Endothelial cell of umbilical vein (primary cell): ENCODE measurements around the gene GET4.

Source experiments
- EZH2 ChIP-seq: IDR thresholded peaks from 2 replicates; pipeline ENCODE4 v1.6.1; 2012; ENCODE audit warnings: borderline replicate concordance, low read depth, mild to moderate bottlenecking, moderate library complexity, low read length, inconsistent platforms; ENCODE audit not compliant: severe bottlenecking
- POLR2A ChIP-seq: IDR thresholded peaks from 2 replicates; pipeline ENCODE4 v1.6.1; 2012; ENCODE audit warnings: low read depth, mild to moderate bottlenecking, control low read depth, low read length
- POLR2AphosphoS5 ChIP-seq: IDR thresholded peaks from 2 replicates; pipeline ENCODE4 v1.6.1; 2012; ENCODE audit warnings: low read depth, mild to moderate bottlenecking, control low read depth, low read length, moderate library complexity; ENCODE audit not compliant: insufficient read depth
- TF ChIP-seq, protein P1 (sequence below), 2 donors: IDR thresholded peaks; 1 replicate in 1 of 2; 2 replicates in 1 of 2; pipeline ENCODE4 v1.5.1; 2011; ENCODE audit warnings: low read length in 2 of 2, mild to moderate bottlenecking in 2 of 2, moderate library complexity in 2 of 2, control low read depth in 1 of 2, inconsistent platforms in 1 of 2, low read depth in 1 of 2; ENCODE audit not compliant: insufficient read depth in 1 of 2; ENCODE audit errors: extremely low read depth in 1 of 2
- TF ChIP-seq, protein P2 (sequence below): IDR thresholded peaks from 2 replicates; pipeline ENCODE4 v1.6.1; 2011; ENCODE audit not compliant: insufficient read depth, insufficient read length

DNA sequence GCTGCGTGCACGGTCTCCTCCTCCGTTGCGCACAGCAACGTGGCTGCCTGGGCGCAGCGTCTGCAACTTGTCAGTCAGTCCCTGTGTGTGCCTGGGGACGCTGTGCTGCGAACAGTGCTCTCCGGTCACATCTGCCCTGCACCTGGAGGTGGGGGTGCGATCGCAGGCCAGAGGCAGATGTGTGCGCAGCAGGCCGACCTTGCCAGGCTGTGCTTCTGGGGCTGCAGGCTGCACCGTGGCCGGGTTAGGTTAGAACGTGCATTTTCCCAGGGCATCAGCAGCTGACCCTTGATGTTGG, 8.2 kb upstream of the GET4 start:
- TF ChIP-seq, protein P1, sequence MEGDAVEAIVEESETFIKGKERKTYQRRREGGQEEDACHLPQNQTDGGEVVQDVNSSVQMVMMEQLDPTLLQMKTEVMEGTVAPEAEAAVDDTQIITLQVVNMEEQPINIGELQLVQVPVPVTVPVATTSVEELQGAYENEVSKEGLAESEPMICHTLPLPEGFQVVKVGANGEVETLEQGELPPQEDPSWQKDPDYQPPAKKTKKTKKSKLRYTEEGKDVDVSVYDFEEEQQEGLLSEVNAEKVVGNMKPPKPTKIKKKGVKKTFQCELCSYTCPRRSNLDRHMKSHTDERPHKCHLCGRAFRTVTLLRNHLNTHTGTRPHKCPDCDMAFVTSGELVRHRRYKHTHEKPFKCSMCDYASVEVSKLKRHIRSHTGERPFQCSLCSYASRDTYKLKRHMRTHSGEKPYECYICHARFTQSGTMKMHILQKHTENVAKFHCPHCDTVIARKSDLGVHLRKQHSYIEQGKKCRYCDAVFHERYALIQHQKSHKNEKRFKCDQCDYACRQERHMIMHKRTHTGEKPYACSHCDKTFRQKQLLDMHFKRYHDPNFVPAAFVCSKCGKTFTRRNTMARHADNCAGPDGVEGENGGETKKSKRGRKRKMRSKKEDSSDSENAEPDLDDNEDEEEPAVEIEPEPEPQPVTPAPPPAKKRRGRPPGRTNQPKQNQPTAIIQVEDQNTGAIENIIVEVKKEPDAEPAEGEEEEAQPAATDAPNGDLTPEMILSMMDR (IDR thresholded peaks at IDR 0.05; ENCODE audit: extremely low read depth in 1 of 2, insufficient read depth in 1 of 2, low read depth in 1 of 2, low read length in 2 of 2): no peak
- TF ChIP-seq EZH2 (no peak), POLR2A (no peak), POLR2AphosphoS5 (no peak)
- TF ChIP-seq, protein P2, sequence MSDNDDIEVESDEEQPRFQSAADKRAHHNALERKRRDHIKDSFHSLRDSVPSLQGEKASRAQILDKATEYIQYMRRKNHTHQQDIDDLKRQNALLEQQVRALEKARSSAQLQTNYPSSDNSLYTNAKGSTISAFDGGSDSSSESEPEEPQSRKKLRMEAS: no peak
